ENCODE results near the gene RIOK1.
A peak's percentile ranks its signal among the peaks of the same experiment; 100 is the strongest.

Gene RIOK1

GRCh38 chr6:7461416-7461815 is 71.8 kb downstream of the RIOK1 start:
- no peak for DNase-seq (ENCODE audit: low read depth)
- no peak for TF ChIP-seq CTCF (conservative IDR thresholded peaks at IDR 0.05; ENCODE audit: control insufficient read depth, insufficient read depth, low read depth, low read length)
- H3K4me3 ChIP-seq (ENCODE audit: control insufficient read depth, low read depth, low read length), result no peak overlapping the region

GRCh38 chr6:7463785-7464184 is 74.2 kb downstream of the RIOK1 start:
- DNase-seq (ENCODE audit: low read depth), result peak; percentile 66
- H3K4me3 ChIP-seq (ENCODE audit: control insufficient read depth, low read depth, low read length), result no peak overlapping the region
- no peak for TF ChIP-seq CTCF (conservative IDR thresholded peaks at IDR 0.05; ENCODE audit: control insufficient read depth, insufficient read depth, low read depth, low read length)

GRCh38 chr6:7467007-7467897 is 77.6 kb downstream of the RIOK1 start:
- H3K4me3 ChIP-seq (ENCODE audit: control insufficient read depth, low read depth, low read length), result no peak overlapping the region
- DNase-seq (ENCODE audit: low read depth), result no peak
- TF ChIP-seq CTCF (conservative IDR thresholded peaks at IDR 0.05; ENCODE audit: control insufficient read depth, insufficient read depth, low read depth, low read length), result no peak

Data from fibroblast of mammary gland (primary cell).